ENCODE results near the gene CCDC149.

DNA sequence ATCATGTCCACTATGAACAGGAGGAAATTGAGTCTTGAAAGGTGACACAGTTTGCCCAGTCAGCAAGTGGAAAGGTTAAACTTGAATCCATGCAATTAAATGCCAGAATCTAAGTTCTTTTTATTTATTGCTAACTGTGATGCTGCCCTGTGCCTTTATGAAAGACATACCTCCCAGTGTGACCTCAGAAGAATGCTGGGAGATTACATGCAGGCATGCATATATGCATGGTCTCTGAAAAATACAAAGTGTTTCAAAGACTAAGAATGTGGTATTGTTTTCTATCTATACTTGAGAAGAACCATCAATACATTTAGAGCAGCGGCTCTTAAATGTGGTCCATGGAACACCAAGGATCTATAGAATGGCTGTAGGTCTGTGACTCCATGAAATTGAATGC, 45.6 kb downstream of the CCDC149 start:
- TF ChIP-seq, protein P1, sequence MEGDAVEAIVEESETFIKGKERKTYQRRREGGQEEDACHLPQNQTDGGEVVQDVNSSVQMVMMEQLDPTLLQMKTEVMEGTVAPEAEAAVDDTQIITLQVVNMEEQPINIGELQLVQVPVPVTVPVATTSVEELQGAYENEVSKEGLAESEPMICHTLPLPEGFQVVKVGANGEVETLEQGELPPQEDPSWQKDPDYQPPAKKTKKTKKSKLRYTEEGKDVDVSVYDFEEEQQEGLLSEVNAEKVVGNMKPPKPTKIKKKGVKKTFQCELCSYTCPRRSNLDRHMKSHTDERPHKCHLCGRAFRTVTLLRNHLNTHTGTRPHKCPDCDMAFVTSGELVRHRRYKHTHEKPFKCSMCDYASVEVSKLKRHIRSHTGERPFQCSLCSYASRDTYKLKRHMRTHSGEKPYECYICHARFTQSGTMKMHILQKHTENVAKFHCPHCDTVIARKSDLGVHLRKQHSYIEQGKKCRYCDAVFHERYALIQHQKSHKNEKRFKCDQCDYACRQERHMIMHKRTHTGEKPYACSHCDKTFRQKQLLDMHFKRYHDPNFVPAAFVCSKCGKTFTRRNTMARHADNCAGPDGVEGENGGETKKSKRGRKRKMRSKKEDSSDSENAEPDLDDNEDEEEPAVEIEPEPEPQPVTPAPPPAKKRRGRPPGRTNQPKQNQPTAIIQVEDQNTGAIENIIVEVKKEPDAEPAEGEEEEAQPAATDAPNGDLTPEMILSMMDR (IDR thresholded peaks at IDR 0.05), result no peak
- TF ChIP-seq POLR2AphosphoS5 (IDR thresholded peaks at IDR 0.05) (no peak), POLR2A (IDR thresholded peaks at IDR 0.05) (no peak), EP300 (IDR thresholded peaks at IDR 0.05) (no peak)

Measured in gastroesophageal sphincter (tissue), 3 donors.